IPS DF 19.7 (cell line): ENCODE measurements around the gene CSTA.

ENCODE experiments used
- DNase-seq: peaks from one replicate; pipeline ENCODE4 v3.0.0-alpha.2; 2013; ENCODE audit warnings: low read depth, low spot score

The CSTA gene

DNA sequence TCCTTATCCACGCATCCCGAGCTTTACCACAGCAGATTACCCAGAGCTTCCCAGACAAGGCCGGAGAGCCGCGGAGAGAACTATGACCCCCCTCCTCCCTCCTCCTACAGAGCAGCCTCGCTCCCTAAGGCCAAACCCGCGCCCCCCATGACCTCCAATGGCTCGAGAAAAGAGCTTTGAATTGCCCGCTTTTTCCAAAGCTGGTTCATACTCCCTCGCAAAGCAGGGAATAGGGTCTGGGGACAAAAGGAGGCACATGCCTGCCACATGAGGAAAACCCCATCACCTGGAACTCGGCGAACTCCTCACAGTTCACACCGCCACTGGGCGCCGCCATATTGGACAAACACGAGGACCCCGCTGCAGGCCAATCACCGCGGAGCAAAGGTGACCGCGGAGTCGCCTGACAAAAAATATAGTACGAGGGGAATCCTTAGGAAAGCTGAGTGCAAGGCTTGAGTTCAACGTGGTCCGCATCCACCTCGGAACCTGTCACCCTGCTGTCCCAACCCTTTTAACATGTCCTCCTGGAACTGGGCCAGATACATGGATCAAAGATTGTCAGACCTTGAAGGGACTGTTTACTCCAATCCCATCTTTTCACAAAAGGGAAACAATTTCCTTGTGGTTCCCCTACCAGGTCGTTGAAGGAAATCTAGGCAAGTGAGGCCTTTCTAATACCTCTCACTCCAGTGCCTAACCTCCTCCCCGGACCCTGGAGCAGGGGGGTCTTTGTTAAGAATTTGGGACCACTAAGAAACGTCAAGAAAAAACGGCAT lies 58.0 kb downstream of the CSTA start, which contains the start of gene MIX23:
TSS of gene MIX23 (minus strand) at position 344 of the 779 bp plus-strand sequence. CDS start at position 337, 7 bp downstream.
- DNase-seq, result peak; percentile 67

DNA sequence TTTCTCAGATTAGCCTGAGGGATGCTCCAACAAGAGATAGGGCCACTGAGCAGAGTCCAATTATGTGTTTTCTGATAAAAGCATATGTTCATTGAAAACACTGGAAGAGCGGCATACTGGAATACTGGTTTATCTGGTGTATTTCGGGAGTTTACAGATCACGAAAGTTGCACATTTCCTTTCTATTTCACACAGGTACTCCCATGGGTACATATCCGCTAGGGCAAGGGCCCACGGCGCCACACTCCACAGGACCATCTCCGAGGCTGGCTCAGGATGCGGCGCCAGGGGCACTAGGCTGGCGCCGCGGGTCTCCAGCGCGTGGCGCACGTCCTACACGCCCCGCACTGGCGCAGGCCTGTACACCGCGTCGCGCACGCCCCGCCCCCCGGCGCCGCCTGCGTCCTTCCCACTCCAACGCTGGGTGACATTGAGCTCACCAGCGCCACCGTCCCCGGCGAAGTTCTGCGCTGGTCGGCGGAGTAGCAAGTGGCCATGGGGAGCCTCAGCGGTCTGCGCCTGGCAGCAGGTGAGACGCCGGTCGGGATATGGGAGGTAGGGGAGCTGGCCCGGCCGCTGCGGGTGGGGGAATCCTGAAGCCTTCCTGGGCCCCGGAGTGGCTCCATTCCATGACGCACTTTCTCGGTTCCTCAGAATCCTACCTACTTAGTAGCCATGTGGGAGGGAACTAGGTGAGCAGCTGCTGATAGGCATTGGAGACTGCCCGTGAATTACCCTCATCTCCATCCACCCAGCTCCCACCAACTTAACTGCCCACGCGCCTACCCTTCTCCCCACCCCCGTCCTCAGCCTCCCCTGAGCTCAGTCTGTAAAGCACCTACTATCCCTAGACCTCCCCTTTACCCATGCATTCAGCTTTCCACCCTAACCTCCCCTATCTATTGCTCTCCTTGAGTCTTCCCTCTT lies 59.0 kb downstream of the CSTA start, which contains the start of gene FAM162A:
TSS of gene FAM162A (plus strand) at position 412 of the 927 bp plus-strand sequence. CDS start at position 496, 84 bp downstream.
- DNase-seq, result peak; percentile 70

GRCh38 chr3:122387709-122388108 lies 62.7 kb downstream of the CSTA start:
- no peak for DNase-seq

GRCh38 chr3:122389197-122389596 lies 64.1 kb downstream of the CSTA start:
- no peak for DNase-seq

- DNase-seq, result no peak
Measured at GRCh38 chr3:122389892-122390291, 64.8 kb downstream of the CSTA start.

GRCh38 chr3:122390665-122391064 lies 65.6 kb downstream of the CSTA start:
- no peak for DNase-seq
